GM19468 (cell line): ENCODE results near the gene PLS3.

ENCODE experiments used
- ATAC-seq: cut with Tn5 transposase; IDR thresholded peaks from one replicate; pipeline ENCODE4 v1.9.1; 2021; ENCODE audit warnings: mild to moderate bottlenecking, moderate library complexity, moderate number of reproducible peaks; ENCODE audit not compliant: unreplicated experiment; ENCODE audit errors: extremely low read depth

PLS3 gene

DNA sequence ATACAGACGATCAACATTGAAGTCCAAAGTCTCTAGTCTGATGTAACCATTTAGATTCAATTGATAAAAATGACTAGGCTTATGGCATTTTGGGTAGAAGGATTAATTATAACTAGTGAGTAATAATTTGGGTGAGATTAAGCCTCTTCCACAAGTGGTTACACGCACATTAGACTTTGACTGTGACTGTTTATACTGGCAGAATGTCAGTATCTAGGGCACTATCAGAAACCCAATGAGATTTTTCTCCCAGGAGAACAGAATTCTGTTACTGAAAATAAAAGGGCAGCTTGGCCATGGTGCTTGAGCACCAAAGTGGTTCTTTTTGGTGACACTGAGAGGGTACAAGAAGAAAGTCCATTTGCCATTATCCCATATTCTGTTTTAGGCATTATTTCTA is 3.3 kb downstream of the PLS3 start:
- ATAC-seq = no peak

GRCh38 chrX:115565888-115566287 is 4.9 kb downstream of the PLS3 start:
- ATAC-seq = no peak

- ATAC-seq = no peak
Observed at GRCh38 chrX:115571712-115572111, 10.7 kb downstream of the PLS3 start.

GRCh38 chrX:115573185-115573584 is 12.2 kb downstream of the PLS3 start:
- ATAC-seq = no peak

DNA sequence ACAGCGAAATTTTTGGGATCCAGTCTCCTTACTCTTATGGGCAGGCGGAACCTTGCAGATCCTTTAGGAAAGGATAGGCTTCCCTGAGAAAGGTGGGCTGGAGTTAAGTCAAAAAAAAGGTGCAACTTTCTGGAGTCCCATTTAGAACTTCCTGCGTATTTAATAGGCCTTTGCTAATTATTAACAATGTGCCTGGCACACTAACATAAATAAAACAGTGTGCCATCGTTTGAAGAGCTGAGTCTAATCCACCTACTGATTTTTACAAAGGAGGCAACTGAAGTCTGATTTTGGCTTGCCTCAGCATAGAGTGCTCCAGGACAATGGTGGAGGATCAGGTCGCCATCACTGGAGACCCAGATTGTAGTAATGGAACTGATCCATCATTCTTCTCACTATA is 15.7 kb downstream of the PLS3 start:
- ATAC-seq = no peak

- ATAC-seq = no peak
Observed at GRCh38 chrX:115579327-115579726, 18.4 kb downstream of the PLS3 start.

DNA sequence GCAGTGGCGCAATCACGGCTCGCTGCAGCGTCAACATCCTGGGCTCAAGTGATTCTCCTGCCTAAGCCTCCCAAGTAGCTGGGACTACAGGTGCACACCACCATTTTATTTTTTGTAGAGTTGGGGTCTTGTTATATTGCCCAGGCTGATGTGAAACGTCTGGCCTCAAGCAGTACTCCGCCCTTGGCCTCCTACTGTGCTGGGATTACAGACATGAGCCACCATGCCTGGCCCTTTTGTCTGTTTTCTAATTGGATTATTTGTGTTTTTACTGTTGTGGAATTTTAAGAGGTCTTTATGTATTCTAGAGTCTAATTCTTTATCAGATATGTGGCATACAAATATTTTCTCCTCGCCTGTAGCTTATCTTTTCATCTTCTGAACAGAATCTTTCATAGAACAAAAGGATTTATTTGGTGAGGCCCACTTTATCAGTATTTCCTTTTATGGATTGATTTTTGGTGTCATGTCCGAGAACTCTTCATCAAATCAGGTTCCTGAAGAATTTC is 18.9 kb downstream of the PLS3 start:
- no peak for ATAC-seq

DNA sequence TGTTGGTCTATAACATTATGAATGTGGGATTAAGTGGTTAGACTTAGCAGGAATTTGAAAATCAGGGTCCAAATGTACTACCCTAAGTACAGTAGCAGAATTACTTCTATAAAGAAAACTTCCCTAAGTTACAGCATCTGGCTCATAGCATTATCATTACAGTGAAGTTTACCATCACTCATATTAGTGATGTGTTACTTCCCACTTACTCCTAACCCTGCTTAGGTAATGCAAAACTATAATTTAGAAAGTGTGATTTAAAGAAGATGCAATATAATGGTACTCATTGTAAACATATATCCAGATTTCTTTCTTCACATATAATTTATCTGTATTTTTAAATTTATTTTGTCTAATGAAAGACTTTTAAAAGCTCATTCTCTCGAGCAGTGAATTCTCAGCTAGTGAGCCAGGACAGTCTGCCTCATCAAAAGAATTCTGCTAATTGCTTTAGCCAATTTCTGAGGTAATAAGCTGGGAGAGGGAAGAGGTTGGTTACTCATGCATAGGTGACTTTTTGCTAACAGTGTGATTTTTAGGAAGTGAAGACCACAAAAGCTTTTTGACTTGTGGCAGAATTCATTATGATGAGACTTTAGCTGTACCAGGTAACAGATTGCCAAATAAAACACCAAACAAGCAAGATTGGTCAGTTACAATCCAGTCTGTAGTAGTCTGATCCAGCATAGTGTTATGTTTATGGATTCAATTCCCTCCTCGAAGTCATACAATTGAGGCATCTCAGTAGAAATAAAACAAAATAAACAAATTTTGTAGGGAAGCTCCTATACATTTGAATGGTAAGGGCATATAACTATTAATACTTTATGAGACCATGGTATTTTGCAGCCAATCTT is 21.0 kb downstream of the PLS3 start:
- no peak for ATAC-seq

DNA sequence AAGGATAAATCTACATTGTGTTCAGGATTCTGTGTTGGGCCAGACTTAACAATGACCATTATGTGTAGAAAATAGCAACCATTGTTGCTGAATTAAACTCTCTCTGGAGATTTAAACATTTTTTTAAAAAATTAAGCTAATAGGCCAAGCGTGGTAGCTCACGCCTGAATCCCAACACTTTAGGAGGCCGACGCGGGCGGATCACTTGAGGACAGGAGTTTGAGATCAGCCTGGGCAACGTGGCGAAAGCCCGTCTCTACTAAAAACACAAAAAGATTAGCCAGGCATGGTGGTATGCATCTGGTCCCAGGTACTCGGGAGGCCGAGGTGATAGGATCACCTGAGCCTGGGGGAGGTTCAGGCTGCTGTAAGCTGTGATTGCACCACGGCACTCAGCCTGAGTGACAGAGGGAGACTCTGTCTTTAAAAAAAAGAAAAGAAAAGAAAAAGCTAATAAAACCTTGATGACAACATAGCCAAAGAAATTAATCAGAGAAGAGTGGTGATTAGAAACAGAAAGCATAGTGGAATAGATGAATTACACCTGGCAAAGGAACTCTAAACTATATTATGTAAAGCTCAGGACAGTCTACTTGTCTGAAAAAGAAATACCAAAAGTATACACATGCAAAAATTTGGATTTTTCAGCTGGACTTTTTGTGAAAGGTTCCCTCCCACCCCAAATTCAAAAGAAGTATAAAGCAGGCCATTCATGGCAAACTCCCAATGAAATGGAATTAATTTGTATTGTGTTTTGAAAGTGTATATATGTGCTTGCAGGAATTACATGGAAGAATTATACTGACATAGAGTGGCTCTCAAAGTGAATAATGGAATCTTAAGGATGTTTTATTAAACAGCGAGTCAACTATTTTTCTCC is 21.9 kb downstream of the PLS3 start:
- ATAC-seq = no peak

DNA sequence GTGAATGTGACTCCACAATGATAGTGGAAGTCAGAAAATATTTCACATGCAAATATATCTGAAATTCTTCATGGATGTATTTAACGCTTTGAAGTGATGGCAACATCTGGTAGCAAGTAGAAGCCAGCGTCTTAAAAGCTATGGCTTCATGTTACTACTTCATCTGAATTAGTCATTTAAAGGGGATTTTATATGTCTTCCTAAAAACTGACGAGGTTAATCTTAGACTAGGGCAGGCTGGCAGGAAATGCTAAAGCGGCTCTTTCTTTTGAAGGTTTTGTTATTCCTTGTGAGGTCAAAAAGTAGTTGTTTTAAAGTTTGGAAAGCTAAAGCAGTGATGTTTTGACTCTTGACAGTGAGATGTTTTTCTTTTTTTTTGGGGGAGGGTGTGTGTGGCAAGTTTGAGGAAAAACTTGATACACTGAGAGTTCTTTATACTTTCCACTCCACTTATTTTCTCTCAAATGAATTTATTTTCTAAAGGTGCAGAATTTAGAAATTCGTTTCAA is 22.6 kb downstream of the PLS3 start:
- ATAC-seq = no peak

DNA sequence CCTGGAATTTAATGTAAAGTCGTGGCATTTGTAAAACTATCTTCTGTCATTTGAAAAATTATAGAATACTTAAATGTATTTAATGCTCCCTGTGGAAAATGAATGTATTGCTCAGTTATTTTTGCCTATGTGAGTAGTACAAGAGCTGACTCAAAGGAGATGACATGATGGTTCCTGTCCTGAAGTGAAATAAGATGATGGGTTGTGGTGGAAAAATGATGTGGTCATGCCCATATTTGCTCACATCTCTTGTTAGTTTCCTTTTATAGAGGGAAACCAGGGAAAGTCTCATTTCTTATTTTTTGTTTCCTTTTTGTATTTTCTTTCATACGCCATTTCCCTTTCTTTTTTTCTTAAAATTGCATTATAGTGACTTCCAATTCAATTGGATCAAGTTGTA is 23.7 kb downstream of the PLS3 start:
- ATAC-seq = no peak

DNA sequence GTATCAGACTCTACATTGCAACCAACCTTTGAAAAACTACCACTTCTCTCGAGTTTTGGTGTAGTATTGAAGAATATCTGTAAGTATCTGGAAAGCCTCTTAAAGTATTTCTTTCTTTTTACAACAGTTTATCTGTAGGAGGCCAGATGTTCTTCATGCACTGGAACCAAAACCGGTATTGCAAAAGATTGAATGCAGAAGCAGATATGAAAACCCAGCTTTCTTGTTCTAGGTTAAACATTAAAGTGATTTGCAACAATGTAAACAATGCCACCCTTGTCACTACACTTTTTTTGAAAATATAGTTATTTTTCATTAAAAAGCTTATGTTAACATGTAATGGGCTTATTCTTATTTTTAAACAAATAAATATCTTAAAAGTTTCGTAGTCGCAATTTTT is 27.2 kb downstream of the PLS3 start:
- no peak for ATAC-seq

DNA sequence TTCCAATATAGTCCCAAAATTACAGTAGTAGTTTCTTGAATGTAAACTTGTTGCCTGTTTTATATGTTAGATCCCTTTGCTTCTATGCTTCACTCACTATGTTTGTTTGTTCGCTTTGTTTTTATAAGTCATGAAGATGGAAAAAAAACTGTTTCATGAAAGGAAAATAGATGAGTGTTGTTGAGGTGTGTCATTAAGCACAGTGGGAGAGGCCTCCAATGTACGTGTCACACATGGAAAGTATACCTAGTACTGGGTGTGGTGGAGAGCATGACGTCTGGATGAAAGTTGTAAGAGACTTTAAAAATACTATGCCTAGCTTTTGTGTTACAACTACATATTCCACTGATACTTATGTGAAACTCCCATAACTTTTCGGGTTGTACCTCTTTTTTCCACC is 28.4 kb downstream of the PLS3 start:
- ATAC-seq = no peak

- no peak for ATAC-seq
Observed at GRCh38 chrX:115591420-115591819, 30.4 kb downstream of the PLS3 start.

DNA sequence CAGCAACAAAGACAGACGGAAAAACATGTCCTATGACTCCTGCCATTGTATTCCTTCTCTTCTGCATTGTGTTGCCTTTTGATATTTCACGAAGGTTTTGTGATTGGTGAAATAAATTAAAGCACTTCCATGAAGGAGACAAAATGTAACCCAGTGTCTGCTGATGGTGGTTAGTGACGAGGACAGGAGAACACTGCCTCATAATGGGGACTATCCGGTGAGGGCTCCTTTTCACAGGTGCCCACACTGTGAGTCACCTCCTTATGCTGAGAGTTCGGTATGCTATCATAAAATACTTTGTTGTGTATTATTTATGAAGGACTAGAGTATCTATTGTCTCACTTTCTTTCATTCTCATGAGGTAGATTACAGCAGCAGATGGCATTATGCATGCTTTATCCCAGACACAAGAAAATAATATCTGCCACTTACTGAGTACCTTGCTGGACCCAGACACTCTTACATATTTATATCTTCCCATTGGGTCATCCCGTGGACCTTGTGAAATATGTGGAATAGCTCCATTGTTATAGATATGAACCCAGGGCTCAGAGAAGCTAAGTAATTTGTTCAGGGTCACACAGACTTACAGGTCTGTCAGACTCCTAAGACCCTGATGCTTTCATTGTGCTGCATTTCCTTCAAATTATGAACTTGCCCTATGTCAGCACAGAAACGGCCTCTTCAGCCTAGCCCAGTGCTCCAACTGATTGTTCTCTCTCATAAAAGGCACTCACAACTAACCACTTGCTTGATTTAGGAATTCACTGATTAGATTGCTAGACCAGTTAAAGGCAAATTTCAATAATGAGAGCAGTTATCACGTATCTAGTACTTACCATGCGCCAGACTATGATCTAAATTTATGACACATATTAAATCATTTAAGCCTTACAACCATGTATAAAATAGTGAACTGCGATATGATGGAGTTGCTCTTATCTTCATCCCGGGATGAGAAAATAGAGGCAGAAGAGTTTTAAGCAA is 31.2 kb downstream of the PLS3 start:
- no peak for ATAC-seq

DNA sequence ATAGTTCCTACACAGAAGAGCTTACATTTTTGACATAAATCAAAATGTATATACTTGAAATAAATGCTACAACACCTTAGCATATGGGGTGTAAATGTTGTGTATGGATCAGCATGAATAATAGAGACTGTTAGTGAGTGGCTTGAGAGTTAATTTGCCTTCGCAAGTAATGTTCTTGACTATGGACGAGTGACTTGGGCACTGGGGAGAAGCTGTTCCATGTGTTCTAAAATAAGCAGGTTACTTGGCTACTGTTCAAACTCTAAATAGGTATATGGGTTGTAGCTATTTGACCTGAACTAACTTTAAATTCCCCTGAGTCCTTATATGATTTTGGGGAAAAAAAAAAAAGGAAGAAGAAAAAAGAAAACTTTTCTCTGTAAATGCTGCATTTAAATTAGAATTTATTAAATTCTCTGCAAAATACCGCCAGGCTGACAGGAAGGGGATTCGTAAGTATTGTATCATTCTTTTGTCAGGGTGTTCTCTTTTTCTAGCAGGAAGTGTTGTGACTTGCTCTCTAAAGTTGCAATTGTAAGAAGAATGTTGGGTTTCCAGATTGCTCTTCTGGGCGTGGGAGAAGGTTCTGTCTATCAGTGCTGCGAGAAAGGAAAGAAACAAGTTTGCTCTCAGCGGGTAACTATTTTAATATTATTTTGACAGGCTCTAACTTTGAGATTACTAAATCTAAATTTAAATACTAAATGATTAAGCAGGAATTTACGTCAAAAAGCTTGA is 32.2 kb downstream of the PLS3 start:
- no peak for ATAC-seq

DNA sequence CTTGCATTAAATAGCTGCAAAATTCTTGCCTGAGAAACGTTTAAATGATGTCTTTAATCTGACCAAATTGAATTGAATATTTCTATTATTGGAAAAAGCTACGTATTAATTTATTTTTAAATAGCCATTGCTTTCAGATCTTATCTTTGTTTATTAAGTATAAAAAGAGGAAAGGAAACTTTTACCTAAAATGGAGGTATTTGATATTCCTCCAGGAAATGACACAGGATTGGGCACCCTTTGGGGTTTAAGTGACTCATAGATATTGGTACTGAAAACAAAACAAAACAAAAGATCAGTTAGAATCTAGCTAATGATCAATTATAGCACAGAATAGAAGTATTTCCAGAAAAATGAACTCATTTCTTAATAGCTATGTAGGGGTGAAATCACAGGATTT is 34.1 kb downstream of the PLS3 start:
- no peak for ATAC-seq

DNA sequence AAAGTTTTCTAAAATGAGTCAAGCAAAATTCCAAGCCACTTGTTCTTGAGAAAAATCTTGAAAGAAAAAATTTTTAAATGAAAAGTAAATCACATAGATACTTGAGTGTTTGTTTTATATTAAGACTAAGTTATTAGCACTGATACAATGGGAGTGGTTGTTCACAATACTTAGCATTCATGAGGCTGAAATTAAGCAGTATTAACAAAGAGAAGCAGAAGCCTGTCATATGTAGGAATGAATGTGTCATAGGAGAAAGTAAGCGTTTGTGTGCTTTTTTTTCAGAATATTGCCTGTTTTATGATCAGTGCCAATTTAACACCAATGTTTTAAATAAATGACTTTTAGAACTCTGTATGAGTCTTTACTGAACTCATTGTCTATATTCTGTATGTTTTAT is 37.6 kb downstream of the PLS3 start:
- no peak for ATAC-seq

- no peak for ATAC-seq
Observed at GRCh38 chrX:115602308-115602707, 41.3 kb downstream of the PLS3 start.
